IPS-15b (cell line): ENCODE data around the gene SLC12A7.

Experiments used
- H3K27me3 ChIP-seq: one replicate; pipeline ENCODE4 v1.6.1; 2013; ENCODE audit warnings: low read length; ENCODE audit not compliant: control insufficient read depth, insufficient read depth
- H3K36me3 ChIP-seq: one replicate; pipeline ENCODE4 v1.6.1; 2013; ENCODE audit warnings: low read length; ENCODE audit not compliant: control insufficient read depth, insufficient read depth
- H3K4me1 ChIP-seq: one replicate; pipeline ENCODE4 v1.6.1; 2013; ENCODE audit warnings: mild to moderate bottlenecking, low read length; ENCODE audit not compliant: control insufficient read depth, insufficient read depth
- H3K4me3 ChIP-seq: one replicate; pipeline ENCODE4 v1.5.1; 2013; ENCODE audit warnings: low read depth, low read length
- H3K9ac ChIP-seq: one replicate; pipeline ENCODE4 v1.6.1; 2013; ENCODE audit warnings: low read depth, mild to moderate bottlenecking, low read length
- H3K9me3 ChIP-seq: one replicate; pipeline ENCODE4 v1.6.1; 2013; ENCODE audit warnings: mild to moderate bottlenecking, low read length; ENCODE audit not compliant: control insufficient read depth, insufficient read depth

The SLC12A7 gene

GRCh38 chr5:1152771-1153282 is 41.0 kb upstream of the SLC12A7 start:
- H3K4me3 ChIP-seq: no peak overlapping the region
- no peaks in the 10 kb centered on the region for H3K36me3 ChIP-seq
- no peak overlapping the region for H3K9ac ChIP-seq
- H3K9me3 ChIP-seq: no peaks in the 10 kb centered on the region
- peaks cover 28% of the 10 kb centered on the region for H3K27me3 ChIP-seq
- no peaks in the 10 kb centered on the region for H3K4me1 ChIP-seq

- Histone ChIP-seq H3K36me3 (no peaks in the 10 kb centered on the region), H3K27me3 (peaks cover 24% of the 10 kb centered on the region), H3K4me1 (no peaks in the 10 kb centered on the region), H3K9me3 (no peaks in the 10 kb centered on the region), H3K9ac (no peak overlapping the region), H3K4me3 (no peak overlapping the region)
Observed at GRCh38 chr5:1152156-1152555, 40.3 kb upstream of the SLC12A7 start.

- H3K9ac ChIP-seq: no peak overlapping the region
- no peaks in the 10 kb centered on the region for H3K36me3 ChIP-seq
- H3K27me3 ChIP-seq: peaks cover 15% of the 10 kb centered on the region
- H3K4me3 ChIP-seq: no peak overlapping the region
- H3K9me3 ChIP-seq: no peaks in the 10 kb centered on the region
- no peaks in the 10 kb centered on the region for H3K4me1 ChIP-seq
Observed at GRCh38 chr5:1151316-1151715, 39.5 kb upstream of the SLC12A7 start.

- Histone ChIP-seq H3K4me1 (no peaks in the 10 kb centered on the region), H3K27me3 (peaks cover 11% of the 10 kb centered on the region), H3K9me3 (no peaks in the 10 kb centered on the region), H3K36me3 (no peaks in the 10 kb centered on the region), H3K4me3 (no peak overlapping the region), H3K9ac (no peak overlapping the region)
Observed at GRCh38 chr5:1150866-1151265, 39.0 kb upstream of the SLC12A7 start.

GRCh38 chr5:1144638-1145396 is 33.0 kb upstream of the SLC12A7 start:
- Histone ChIP-seq H3K4me3 (no peak overlapping the region), H3K36me3 (no peaks in the 10 kb centered on the region), H3K27me3 (no peaks in the 10 kb centered on the region), H3K4me1 (no peaks in the 10 kb centered on the region), H3K9me3 (no peaks in the 10 kb centered on the region), H3K9ac (no peak overlapping the region)

- Histone ChIP-seq H3K4me1 (no peaks in the 10 kb centered on the region), H3K9me3 (no peaks in the 10 kb centered on the region), H3K9ac (no peak overlapping the region), H3K27me3 (no peaks in the 10 kb centered on the region), H3K4me3 (no peak overlapping the region), H3K36me3 (no peaks in the 10 kb centered on the region)
Observed at GRCh38 chr5:1144089-1144488, 32.2 kb upstream of the SLC12A7 start.

- Histone ChIP-seq H3K9ac (no peak overlapping the region), H3K4me3 (no peak overlapping the region), H3K4me1 (no peaks in the 10 kb centered on the region), H3K36me3 (no peaks in the 10 kb centered on the region), H3K9me3 (no peaks in the 10 kb centered on the region), H3K27me3 (no peaks in the 10 kb centered on the region)
Observed at GRCh38 chr5:1143670-1143951, 31.7 kb upstream of the SLC12A7 start.

- H3K9me3 ChIP-seq: no peaks in the 10 kb centered on the region
- H3K4me3 ChIP-seq: no peak overlapping the region
- H3K9ac ChIP-seq: no peak overlapping the region
- H3K27me3 ChIP-seq: no peaks in the 10 kb centered on the region
- no peaks in the 10 kb centered on the region for H3K4me1 ChIP-seq
- H3K36me3 ChIP-seq: no peaks in the 10 kb centered on the region
Observed at GRCh38 chr5:1142886-1143669, 31.2 kb upstream of the SLC12A7 start.

- no peak overlapping the region for H3K9ac ChIP-seq
- H3K36me3 ChIP-seq: no peaks in the 10 kb centered on the region
- no peaks in the 10 kb centered on the region for H3K27me3 ChIP-seq
- no peak overlapping the region for H3K4me3 ChIP-seq
- no peaks in the 10 kb centered on the region for H3K9me3 ChIP-seq
- no peaks in the 10 kb centered on the region for H3K4me1 ChIP-seq
Observed at GRCh38 chr5:1141834-1142233, 30.0 kb upstream of the SLC12A7 start.

- no peaks in the 10 kb centered on the region for H3K27me3 ChIP-seq
- H3K4me3 ChIP-seq: no peak overlapping the region
- H3K9me3 ChIP-seq: no peaks in the 10 kb centered on the region
- no peak overlapping the region for H3K9ac ChIP-seq
- no peaks in the 10 kb centered on the region for H3K36me3 ChIP-seq
- H3K4me1 ChIP-seq: no peaks in the 10 kb centered on the region
Observed at GRCh38 chr5:1140818-1141189, 28.9 kb upstream of the SLC12A7 start.

- H3K4me1 ChIP-seq: no peaks in the 10 kb centered on the region
- H3K36me3 ChIP-seq: no peaks in the 10 kb centered on the region
- no peak overlapping the region for H3K4me3 ChIP-seq
- H3K27me3 ChIP-seq: no peaks in the 10 kb centered on the region
- no peaks in the 10 kb centered on the region for H3K9me3 ChIP-seq
- no peak overlapping the region for H3K9ac ChIP-seq
Observed at GRCh38 chr5:1140171-1140817, 28.4 kb upstream of the SLC12A7 start.
